HUES48 (cell line): ENCODE measurements around the gene OVAAL.

Experiments used
- H3K27ac ChIP-seq: one replicate; pipeline ENCODE4 v1.7.0; 2013; ENCODE audit warnings: low read depth, low read length, inconsistent platforms
- H3K27me3 ChIP-seq: 2 replicates; pipeline ENCODE4 v1.6.1; 2013; ENCODE audit warnings: mild to moderate bottlenecking, low read length; ENCODE audit not compliant: control insufficient read depth, insufficient read depth
- H3K36me3 ChIP-seq: 2 replicates; pipeline ENCODE4 v1.6.1; 2013; ENCODE audit warnings: low read length; ENCODE audit not compliant: control insufficient read depth, insufficient read depth
- H3K4me1 ChIP-seq: 2 replicates; pipeline ENCODE4 v1.6.1; 2013; ENCODE audit warnings: mild to moderate bottlenecking, low read length; ENCODE audit not compliant: control insufficient read depth, insufficient read depth
- H3K4me3 ChIP-seq: 2 replicates; pipeline ENCODE4 v1.5.1; 2013; ENCODE audit warnings: mild to moderate bottlenecking, low read depth, low read length
- H3K9ac ChIP-seq: 2 replicates; pipeline ENCODE4 v1.6.1; 2013; ENCODE audit warnings: mild to moderate bottlenecking, low read depth, low read length, moderate library complexity
- H3K9me3 ChIP-seq: 2 replicates; pipeline ENCODE4 v1.6.1; 2013; ENCODE audit warnings: low read length; ENCODE audit not compliant: control insufficient read depth, insufficient read depth

Gene OVAAL

GRCh38 chr1:180558664-180559063 lies at the start of gene OVAAL:
OVAAL (plus strand) TSS chr1:180558964.
- Histone ChIP-seq H3K27me3 (no peaks in the 10 kb centered on the region), H3K9ac (no peak within 1 kb of the TSS), H3K4me1 (no peaks in the 10 kb centered on the region), H3K36me3 (no peaks in the 10 kb centered on the region), H3K9me3 (no peaks in the 10 kb centered on the region), H3K27ac (no peak within 1 kb of the TSS), H3K4me3 (no peak within 1 kb of the TSS)

- Histone ChIP-seq H3K9me3 (peaks cover 13% of the 10 kb centered on the region), H3K27me3 (no peaks in the 10 kb centered on the region)
Observed at GRCh38 chr1:180510882-180511281, 47.9 kb upstream of the OVAAL start.

GRCh38 chr1:180513531-180513930 lies 45.2 kb upstream of the OVAAL start:
- Histone ChIP-seq H3K27me3 (no peaks in the 10 kb centered on the region), H3K9ac (no peak overlapping the region), H3K9me3 (peaks cover 7% of the 10 kb centered on the region; the same call in 1 of the 2 replicates), H3K36me3 (no peaks in the 10 kb centered on the region), H3K27ac (no peak overlapping the region), H3K4me1 (peaks cover 5% of the 10 kb centered on the region), H3K4me3 (no peak overlapping the region)

More at GRCh38 chr1:180510882-180511281, 47.9 kb upstream of the OVAAL start:
- Histone ChIP-seq H3K9ac (no peak overlapping the region), H3K4me1 (peaks cover under 1% of the 10 kb centered on the region), H3K4me3 (no peak overlapping the region), H3K36me3 (no peaks in the 10 kb centered on the region), H3K27ac (no peak overlapping the region)

GRCh38 chr1:180515364-180515763 lies 43.4 kb upstream of the OVAAL start:
- Histone ChIP-seq H3K27ac (no peak overlapping the region), H3K9ac (no peak overlapping the region), H3K36me3 (no peaks in the 10 kb centered on the region), H3K9me3 (no peaks in the 10 kb centered on the region; the same call in 1 of the 2 replicates), H3K27me3 (no peaks in the 10 kb centered on the region), H3K4me3 (no peak overlapping the region), H3K4me1 (peaks cover 5% of the 10 kb centered on the region)

GRCh38 chr1:180515857-180516388 lies 42.8 kb upstream of the OVAAL start:
- Histone ChIP-seq H3K4me1 (peaks cover 5% of the 10 kb centered on the region), H3K27ac (no peak overlapping the region), H3K4me3 (no peak overlapping the region), H3K9me3 (no peaks in the 10 kb centered on the region; the same call in 1 of the 2 replicates), H3K9ac (no peak overlapping the region), H3K27me3 (no peaks in the 10 kb centered on the region), H3K36me3 (no peaks in the 10 kb centered on the region)

GRCh38 chr1:180519846-180520245 lies 38.9 kb upstream of the OVAAL start:
- H3K4me1 ChIP-seq: peaks cover 20% of the 10 kb centered on the region
- no peaks in the 10 kb centered on the region for H3K36me3 ChIP-seq
- no peak overlapping the region for H3K4me3 ChIP-seq
- no peaks in the 10 kb centered on the region for H3K9me3 ChIP-seq
- H3K27ac ChIP-seq: no peak overlapping the region
- H3K9ac ChIP-seq: no peak overlapping the region
- H3K27me3 ChIP-seq: no peaks in the 10 kb centered on the region

- no peaks in the 10 kb centered on the region for H3K36me3 ChIP-seq
- H3K9me3 ChIP-seq: no peaks in the 10 kb centered on the region
- H3K9ac ChIP-seq: no peak overlapping the region
- H3K4me3 ChIP-seq: no peak overlapping the region
- H3K27me3 ChIP-seq: no peaks in the 10 kb centered on the region
- H3K27ac ChIP-seq: peak overlapping the region; percentile 36
- peaks cover 20% of the 10 kb centered on the region for H3K4me1 ChIP-seq
Observed at GRCh38 chr1:180521474-180522212, 37.1 kb upstream of the OVAAL start.

- Histone ChIP-seq H3K36me3 (no peaks in the 10 kb centered on the region), H3K9ac (no peak overlapping the region), H3K4me1 (peaks cover 20% of the 10 kb centered on the region), H3K9me3 (no peaks in the 10 kb centered on the region), H3K27me3 (no peaks in the 10 kb centered on the region), H3K27ac (peak overlapping the region; percentile 36), H3K4me3 (no peak overlapping the region)
Observed at GRCh38 chr1:180522213-180522515, 36.6 kb upstream of the OVAAL start.

- Histone ChIP-seq H3K27me3 (no peaks in the 10 kb centered on the region), H3K27ac (no peak overlapping the region), H3K36me3 (no peaks in the 10 kb centered on the region), H3K4me1 (peaks cover 20% of the 10 kb centered on the region), H3K9me3 (no peaks in the 10 kb centered on the region), H3K9ac (no peak overlapping the region), H3K4me3 (no peak overlapping the region)
Observed at GRCh38 chr1:180524160-180524914, 34.4 kb upstream of the OVAAL start.

GRCh38 chr1:180524915-180525714 lies 33.6 kb upstream of the OVAAL start:
- no peak overlapping the region for H3K4me3 ChIP-seq
- no peaks in the 10 kb centered on the region for H3K36me3 ChIP-seq
- H3K9me3 ChIP-seq: no peaks in the 10 kb centered on the region
- no peaks in the 10 kb centered on the region for H3K27me3 ChIP-seq
- peaks cover 20% of the 10 kb centered on the region for H3K4me1 ChIP-seq
- H3K9ac ChIP-seq: no peak overlapping the region
- no peak overlapping the region for H3K27ac ChIP-seq
